MM.1S (cell line): Measurements from ENCODE around the gene ZNF219.

ENCODE experiments used
- DNase-seq: peaks from one replicate; pipeline ENCODE4 v3.0.0-alpha.2; 2015
- H2AFZ ChIP-seq: fragments of 300-600 bp; sonication (generic); 2 replicates; pipeline ENCODE4 v1.6.0; 2016; ENCODE audit warnings: antibody characterized with exemption, low read length
- H3F3A ChIP-seq: fragments of 300-600 bp; sonication (generic); 2 replicates; pipeline ENCODE4 v1.6.1; 2016; ENCODE audit warnings: mild to moderate bottlenecking, antibody characterized with exemption, low read length, moderate library complexity, mixed read lengths; ENCODE audit not compliant: insufficient read depth
- H3K27ac ChIP-seq: fragments of 300-600 bp; sonication (generic); 2 replicates; pipeline ENCODE4 v1.5.1; 2016; ENCODE audit warnings: mild to moderate bottlenecking, low read length
- H3K27me3 ChIP-seq: fragments of 300-600 bp; sonication (generic); replicated peaks from 2 replicates; pipeline ENCODE4 v1.6.0; 2016; ENCODE audit warnings: low read length; ENCODE audit not compliant: insufficient read depth
- H3K36me3 ChIP-seq: fragments of 300-600 bp; sonication (generic); replicated peaks from 2 replicates; pipeline ENCODE4 v1.6.1; 2016; ENCODE audit warnings: mild to moderate bottlenecking, low read length, mixed read lengths; ENCODE audit not compliant: insufficient read depth
- H3K4me1 ChIP-seq: fragments of 300-600 bp; sonication (generic); 2 replicates; pipeline ENCODE4 v1.6.1; 2016; ENCODE audit warnings: low read length, mixed read lengths
- H3K4me2 ChIP-seq: fragments of 300-600 bp; sonication (generic); 2 replicates; pipeline ENCODE4 v1.6.0; 2016; ENCODE audit warnings: low read depth, low read length
- H3K4me3 ChIP-seq: fragments of 300-600 bp; sonication (generic); 2 replicates; pipeline ENCODE4 v1.5.1; 2016; ENCODE audit warnings: low read length, mixed read lengths
- H3K79me2 ChIP-seq: fragments of 300-600 bp; sonication (generic); 2 replicates; pipeline ENCODE4 v1.6.1; 2016; ENCODE audit warnings: mixed run types, low read length, mixed read lengths
- H3K9ac ChIP-seq: fragments of 300-600 bp; sonication (generic); 2 replicates; pipeline ENCODE4 v1.6.1; 2016; ENCODE audit warnings: low read length, mixed read lengths
- H3K9me2 ChIP-seq: fragments of 300-600 bp; sonication (generic); replicated peaks from 2 replicates; pipeline ENCODE4 v1.6.1; 2016; ENCODE audit warnings: mild to moderate bottlenecking, low read length, mixed read lengths; ENCODE audit not compliant: insufficient read depth
- H3K9me3 ChIP-seq: fragments of 300-600 bp; sonication (generic); replicated peaks from 2 replicates; pipeline ENCODE4 v1.6.1; 2016; ENCODE audit warnings: mild to moderate bottlenecking, low read length, mixed read lengths; ENCODE audit not compliant: insufficient read depth
- H4K20me1 ChIP-seq: fragments of 300-600 bp; sonication (generic); 2 replicates; pipeline ENCODE4 v1.6.1; 2016; ENCODE audit warnings: mild to moderate bottlenecking, low read length, moderate library complexity, mixed read lengths; ENCODE audit not compliant: insufficient read depth
- CTCF ChIP-seq: fragments of 300-600 bp; sonication (generic); IDR thresholded peaks from 2 replicates; pipeline ENCODE4 v1.5.1; 2016; ENCODE audit warnings: antibody characterized with exemption, low read length, mixed read lengths
- EZH2 ChIP-seq: fragments of 300-600 bp; sonication (generic); optimal IDR thresholded peaks from 2 replicates; pipeline ENCODE3; 2017; ENCODE audit warnings: low read depth, mild to moderate bottlenecking, antibody characterized with exemption, low read length, mixed read lengths
- EZH2phosphoT487 ChIP-seq: fragments of 300-600 bp; sonication (generic); IDR thresholded peaks from 2 replicates; pipeline ENCODE4 v1.6.1; 2018; ENCODE audit warnings: antibody characterized with exemption, low read length

The ZNF219 gene

DNA sequence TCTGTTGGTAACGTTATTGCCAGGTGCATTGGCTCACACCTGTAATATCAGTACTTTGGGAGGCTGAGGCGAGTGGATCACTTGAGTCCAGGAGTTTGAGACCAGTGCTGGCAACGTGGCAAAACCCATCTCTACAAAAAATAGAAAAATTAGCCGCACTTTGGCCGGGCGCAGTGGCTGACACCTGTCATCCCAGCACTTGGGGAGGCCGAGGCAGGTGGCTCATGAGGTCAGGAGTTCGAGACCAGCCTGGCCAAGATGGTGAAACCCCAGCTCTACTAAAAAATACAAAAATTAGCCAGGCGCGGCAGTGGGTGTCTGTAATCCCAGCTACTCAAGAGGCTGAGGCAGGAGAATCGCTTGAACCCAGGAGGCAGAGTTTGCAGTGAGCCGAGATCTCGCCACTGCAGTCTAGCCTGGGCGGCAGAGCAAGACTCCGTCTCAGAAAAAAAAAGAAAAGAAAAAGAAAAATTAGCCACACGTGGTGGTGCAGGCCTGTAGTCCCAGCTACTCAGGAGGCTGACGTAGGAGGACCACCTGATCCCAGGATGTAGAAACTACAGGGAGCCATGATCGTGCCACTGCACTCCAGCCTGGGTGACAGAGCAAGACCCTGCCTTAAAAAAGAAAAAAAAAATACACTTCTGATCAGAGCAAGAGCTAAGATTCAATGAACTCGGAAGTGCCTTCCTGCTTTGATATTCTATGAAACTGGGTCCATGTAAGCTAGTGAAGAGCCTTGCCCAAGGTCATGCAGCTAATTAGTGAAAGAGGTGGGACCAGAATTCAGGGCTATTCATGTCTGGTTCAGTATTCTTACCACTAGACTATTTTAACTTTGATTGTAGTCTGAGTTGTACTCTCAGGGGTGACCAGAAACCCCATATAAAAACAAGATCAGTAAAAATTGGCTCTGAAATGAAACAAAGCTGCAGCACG lies 45.0 kb downstream of the ZNF219 start:
- Histone ChIP-seq H3K4me2 (no peak overlapping the region), H3K9me3 (no peaks in the 10 kb centered on the region), H2AFZ (no peak overlapping the region), H3K4me1 (no peaks in the 10 kb centered on the region), H3K79me2 (no peaks in the 10 kb centered on the region), H3K27me3 (no peaks in the 10 kb centered on the region), H3F3A (no peaks in the 10 kb centered on the region), H4K20me1 (no peaks in the 10 kb centered on the region), H3K4me3 (no peak overlapping the region), H3K27ac (no peak overlapping the region), H3K9ac (no peak overlapping the region), H3K9me2 (no peaks in the 10 kb centered on the region), H3K36me3 (no peaks in the 10 kb centered on the region)
- no peak for DNase-seq
- TF ChIP-seq EZH2phosphoT487: no peak
- TF ChIP-seq CTCF: no peak
- no peak for TF ChIP-seq EZH2

- TF ChIP-seq EZH2 (no peak), EZH2phosphoT487 (no peak), CTCF (no peak)
- Histone ChIP-seq H3K36me3 (no peaks in the 10 kb centered on the region), H3F3A (no peaks in the 10 kb centered on the region), H3K4me2 (no peak overlapping the region), H3K4me3 (no peak overlapping the region), H3K4me1 (no peaks in the 10 kb centered on the region), H3K9ac (no peak overlapping the region), H3K79me2 (no peaks in the 10 kb centered on the region), H3K27me3 (no peaks in the 10 kb centered on the region), H2AFZ (no peak overlapping the region), H3K9me2 (no peaks in the 10 kb centered on the region), H3K27ac (no peak overlapping the region), H4K20me1 (no peaks in the 10 kb centered on the region), H3K9me3 (no peaks in the 10 kb centered on the region)
- no peak for DNase-seq
These were observed 47.9 kb downstream of the ZNF219 start for GRCh38 chr14:21050597-21050996.

- Histone ChIP-seq H2AFZ (no peak overlapping the region), H3K4me1 (no peaks in the 10 kb centered on the region), H3K4me3 (no peak overlapping the region), H3K9me3 (no peaks in the 10 kb centered on the region), H3K36me3 (no peaks in the 10 kb centered on the region), H3F3A (no peaks in the 10 kb centered on the region), H4K20me1 (no peaks in the 10 kb centered on the region), H3K4me2 (no peak overlapping the region), H3K27ac (no peak overlapping the region), H3K9me2 (no peaks in the 10 kb centered on the region), H3K9ac (no peak overlapping the region), H3K27me3 (no peaks in the 10 kb centered on the region), H3K79me2 (no peaks in the 10 kb centered on the region)
- DNase-seq: no peak
- TF ChIP-seq CTCF (no peak), EZH2 (no peak), EZH2phosphoT487 (no peak)
These were observed 49.2 kb downstream of the ZNF219 start for GRCh38 chr14:21049271-21049673.
